IMR-90 (cell line): ENCODE data around the gene PRDM5. TPM values are rescaled to one million over a fixed set of nuclear protein-coding genes. Genes with fewer than 3 reads are reported as not detected.

ENCODE experiments used
- ATAC-seq: fragments of 200-7000 bp; cut with Tn5 transposase; 2 replicates; pipeline ENCODE4 v1.9.1; 2020; ENCODE audit warnings: low read depth, mild to moderate bottlenecking, moderate library complexity
- BruUV-seq: library from RNA; stranded (reverse); fragments of 400-500 nt; replicated peaks from 2 replicates; lab custom pipeline; 2021; lab: Mats Ljungman, UMichigan
- CTCF ChIA-PET: fragments of 300-600 bp; formaldehyde crosslinking; extraction: SDS; loops from one replicate; lab custom pipeline; 2021; ENCODE audit warnings: antibody characterized with exemption; lab: Yijun Ruan, JAX
- POLR2A ChIA-PET: fragments of 300-600 bp; sonication (Branson Sonifier 250); formaldehyde crosslinking; loops from one replicate; lab custom pipeline; 2022; ENCODE audit warnings: antibody characterized with exemption; ENCODE audit not compliant: unreplicated experiment; lab: Charles Lee
- DNase-seq: peaks from one replicate; pipeline ENCODE4 v3.0.0; 2013
- H2AFZ ChIP-seq: replicated peaks from 2 replicates; pipeline ENCODE3; 2013; ENCODE audit warnings: low read length, mild to moderate bottlenecking; ENCODE audit not compliant: poor library complexity
- H2AK5ac ChIP-seq: 2 replicates; pipeline ENCODE4 v1.6.1; 2013; ENCODE audit warnings: low read depth, low read length, inconsistent platforms
- H2AK9ac ChIP-seq: replicated peaks from 2 replicates; pipeline ENCODE3; 2013; ENCODE audit warnings: mild to moderate bottlenecking, low read depth, low read length, moderate library complexity; ENCODE audit not compliant: poor library complexity
- H2BK120ac ChIP-seq: 2 replicates; pipeline ENCODE4 v1.6.1; 2013; ENCODE audit warnings: low read depth, low read length, inconsistent platforms
- H2BK15ac ChIP-seq: 3 replicates; pipeline ENCODE4 v1.6.1; 2013; ENCODE audit warnings: low read depth, low read length, inconsistent platforms
- H2BK20ac ChIP-seq: 2 replicates; pipeline ENCODE4 v1.6.1; 2013; ENCODE audit warnings: low read depth, mild to moderate bottlenecking, inconsistent platforms, low read length, moderate library complexity
- H2BK5ac ChIP-seq: 2 replicates; pipeline ENCODE4 v1.6.1; 2013; ENCODE audit warnings: mild to moderate bottlenecking, low read depth, low read length, inconsistent platforms; ENCODE audit not compliant: poor library complexity, severe bottlenecking
- H3K14ac ChIP-seq: replicated peaks from 2 replicates; pipeline ENCODE4 v1.6.1; 2013; ENCODE audit warnings: low read depth, low read length, inconsistent platforms
- H3K18ac ChIP-seq: 2 replicates; pipeline ENCODE4 v1.6.1; 2013; ENCODE audit warnings: low read depth, low read length, control low read depth
- H3K23ac ChIP-seq: 2 replicates; pipeline ENCODE4 v1.6.1; 2013; ENCODE audit warnings: low read depth, low read length, inconsistent platforms
- H3K27ac ChIP-seq: 2 replicates; pipeline ENCODE4 v1.5.1; 2013; ENCODE audit warnings: mild to moderate bottlenecking, control low read depth, low read length; ENCODE audit not compliant: insufficient read depth
- H3K27me3 ChIP-seq: 2 replicates; pipeline ENCODE4 v1.6.1; 2013; ENCODE audit warnings: low read length; ENCODE audit not compliant: control insufficient read depth, insufficient read depth
- H3K36me3 ChIP-seq: 2 replicates; pipeline ENCODE4 v1.6.1; 2013; ENCODE audit warnings: low read length, mixed read lengths; ENCODE audit not compliant: control insufficient read depth, insufficient read depth
- H3K4ac ChIP-seq: 2 replicates; pipeline ENCODE4 v1.6.1; 2013; ENCODE audit warnings: low read depth, low read length, inconsistent platforms
- H3K4me1 ChIP-seq: 2 replicates; pipeline ENCODE4 v1.6.1; 2013; ENCODE audit warnings: low read length, mixed read lengths; ENCODE audit not compliant: control insufficient read depth, insufficient read depth
- H3K4me2 ChIP-seq: 2 replicates; pipeline ENCODE4 v1.6.1; 2013; ENCODE audit warnings: low read depth, mild to moderate bottlenecking, control low read depth, low read length, moderate library complexity
- H3K4me3 ChIP-seq: 2 replicates; pipeline ENCODE4 v1.5.1; 2013; ENCODE audit warnings: low read depth, mild to moderate bottlenecking, control low read depth, low read length, moderate library complexity; ENCODE audit not compliant: insufficient read depth
- H3K56ac ChIP-seq: 2 replicates; pipeline ENCODE4 v1.6.1; 2013; ENCODE audit warnings: low read length, inconsistent platforms; ENCODE audit not compliant: insufficient read depth; ENCODE audit errors: extremely low read depth
- H3K79me1 ChIP-seq, 2 experiments: 2 replicates each; pipeline ENCODE4 v1.6.1; 2013; ENCODE audit warnings: low read length in 2 of 2, inconsistent platforms in 1 of 2, low read depth in 1 of 2
- H3K9ac ChIP-seq: 2 replicates; pipeline ENCODE4 v1.6.1; 2013; ENCODE audit warnings: low read depth, low read length, control low read depth
- H3K9me1 ChIP-seq: 2 replicates; pipeline ENCODE4 v1.6.1; 2013; ENCODE audit warnings: low read length, inconsistent platforms; ENCODE audit not compliant: insufficient read depth
- H3K9me3 ChIP-seq: 2 replicates; pipeline ENCODE4 v1.6.1; 2013; ENCODE audit warnings: low read length; ENCODE audit not compliant: control insufficient read depth, insufficient read depth
- H4K20me1 ChIP-seq: 2 replicates; pipeline ENCODE4 v1.6.1; 2013; ENCODE audit warnings: low read length, inconsistent platforms; ENCODE audit not compliant: insufficient read depth
- H4K5ac ChIP-seq: 2 replicates; pipeline ENCODE4 v1.6.1; 2013; ENCODE audit warnings: mild to moderate bottlenecking, low read depth, low read length, control low read depth
- H4K8ac ChIP-seq, 2 experiments: 2 replicates each; pipeline ENCODE4 v1.6.1; 2013; ENCODE audit warnings: low read depth in 2 of 2, low read length in 2 of 2, control low read depth in 1 of 2, inconsistent platforms in 1 of 2
- H4K91ac ChIP-seq: 2 replicates; pipeline ENCODE4 v1.6.1; 2013; ENCODE audit warnings: low read depth, low read length, inconsistent platforms; ENCODE audit not compliant: insufficient read depth
- FOS ChIP-seq: fragments of 150-350 bp; IDR thresholded peaks from 2 replicates; pipeline ENCODE4 v1.6.1; 2016; ENCODE audit warnings: low read depth, low read length
- MAFK ChIP-seq: IDR thresholded peaks from 2 replicates; pipeline ENCODE4 v1.6.1; 2012; ENCODE audit warnings: low read depth, low read length, improper control_type of control experiment
- MAZ ChIP-seq: IDR thresholded peaks from 2 replicates; pipeline ENCODE4 v1.6.1; 2012; ENCODE audit warnings: low read depth, mild to moderate bottlenecking, low read length, improper control_type of control experiment, moderate library complexity, borderline replicate concordance
- MXI1 ChIP-seq: IDR thresholded peaks from 2 replicates; pipeline ENCODE4 v1.6.1; 2012; ENCODE audit warnings: low read depth, mild to moderate bottlenecking, low read length, moderate library complexity, borderline replicate concordance
- RAD21 ChIP-seq: IDR thresholded peaks from 2 replicates; pipeline ENCODE4 v1.6.1; 2012; ENCODE audit warnings: low read length, improper control_type of control experiment
- SMC3 ChIP-seq: fragments of 150-350 bp; IDR thresholded peaks from 2 replicates; pipeline ENCODE4 v1.6.1; 2016; ENCODE audit warnings: low read depth, mild to moderate bottlenecking, antibody characterized with exemption, low read length, moderate library complexity
- WGBS, 2 experiments: methylation state at CpG; one replicate each; pipeline versions ENCODE4 v1.1.5 to v1.1.7; 2013; ENCODE audit warnings: missing lambda C conversion rate in 2 of 2; ENCODE audit not compliant: insufficient read length in 1 of 2; ENCODE audit errors: extremely low coverage in 2 of 2; 5-methylcytosine and 5-hydroxymethylcytosine counted together
- dilution Hi-C: fragments of 300-500 bp; cut with HindIII; formaldehyde crosslinking; loops from one replicate; pipeline ENCODE4 v1.14.3; 2018; ENCODE audit warnings: low sequenced_read_pairs; ENCODE audit not compliant: unreplicated experiment
- in situ Hi-C: fragments of 300-500 bp; cut with MboI; formaldehyde crosslinking; loops from 3 replicates; pipeline ENCODE4 v1.14.3; 2019; ENCODE audit warnings: low sequenced_read_pairs, inconsistent platforms, mixed read lengths
- intact Hi-C: fragments of 100-400 bp; cut with micrococcal nuclease; formaldehyde crosslinking; loops from 2 replicates; pipeline ENCODE4 v1.10.0; 2022
- polyA plus RNA-seq, 3 experiments: library from polyadenylated mRNA; depleted of rRNA; stranded (reverse); fragments of >200 nt; gene quantifications; 2 replicates each; pipeline ENCODE4 v1.2.3, GENCODE V29; 2012; ENCODE audit warnings: low replicate concordance in 1 of 3
- total RNA-seq: library from RNA; depleted of rRNA; stranded (reverse); fragments of >200 nt; gene quantifications from 2 replicates; pipeline ENCODE4 v1.2.3, GENCODE V29; 2012
- TF ChIP-seq, protein P1 (sequence below): fragments of 150-350 bp; IDR thresholded peaks from 2 replicates; pipeline ENCODE4 v1.6.1; 2017; ENCODE audit warnings: mild to moderate bottlenecking, antibody characterized with exemption, low read length, low read depth
- TF ChIP-seq, protein P2 (sequence below): conservative IDR thresholded peaks from 2 replicates; pipeline ENCODE4 v1.5.1; 2012; ENCODE audit warnings: mild to moderate bottlenecking, low read depth, low read length, improper control_type of control experiment
- TF ChIP-seq, protein P3 (sequence below): fragments of 150-350 bp; IDR thresholded peaks from 2 replicates; pipeline ENCODE4 v1.6.1; 2016; ENCODE audit warnings: low read depth, mild to moderate bottlenecking, low read length, moderate library complexity, borderline replicate concordance

PRDM5 gene
- total and polyA plus RNA-seq, 2 of the 4 experiments (the other 2 are of a cell fraction), result 4.1 to 10.8 TPM

DNA sequence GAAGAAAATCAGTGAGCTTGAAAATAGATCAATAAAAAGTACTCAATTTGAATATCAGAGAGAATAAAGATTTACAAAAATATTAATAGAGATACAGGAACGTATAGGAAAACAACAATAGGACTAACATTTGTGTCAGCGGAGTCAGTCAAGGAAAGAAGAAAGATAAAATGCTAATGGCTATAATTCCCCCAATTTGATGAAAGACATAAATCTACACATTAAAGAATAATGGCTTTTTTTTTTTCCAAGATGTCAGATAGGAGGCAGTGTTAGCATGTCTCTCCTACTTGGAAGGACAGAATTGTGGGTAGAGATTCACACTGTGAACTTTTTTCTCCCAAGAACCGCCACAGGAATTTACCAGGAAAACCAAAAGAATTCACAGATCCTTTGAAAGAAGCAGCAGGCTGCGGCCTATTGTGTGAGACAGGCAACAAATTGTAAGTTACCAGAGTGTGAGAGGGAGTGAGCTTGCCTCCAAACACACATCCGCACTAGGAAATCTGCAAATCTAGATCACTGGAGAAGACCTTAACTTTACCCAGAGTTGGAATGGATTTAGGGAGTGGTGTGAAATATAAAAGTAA is 249.9 kb downstream of the PRDM5 start:
- H3K27ac ChIP-seq, result no peak overlapping the region
- dilution Hi-C loops (no loop called here), in situ Hi-C loops (no loop called here), intact Hi-C loops (no loop called here)
- H3K4ac ChIP-seq, result no peak overlapping the region
- TF ChIP-seq, protein P1, sequence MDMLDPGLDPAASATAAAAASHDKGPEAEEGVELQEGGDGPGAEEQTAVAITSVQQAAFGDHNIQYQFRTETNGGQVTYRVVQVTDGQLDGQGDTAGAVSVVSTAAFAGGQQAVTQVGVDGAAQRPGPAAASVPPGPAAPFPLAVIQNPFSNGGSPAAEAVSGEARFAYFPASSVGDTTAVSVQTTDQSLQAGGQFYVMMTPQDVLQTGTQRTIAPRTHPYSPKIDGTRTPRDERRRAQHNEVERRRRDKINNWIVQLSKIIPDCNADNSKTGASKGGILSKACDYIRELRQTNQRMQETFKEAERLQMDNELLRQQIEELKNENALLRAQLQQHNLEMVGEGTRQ, result no peak
- TF ChIP-seq, protein P2, sequence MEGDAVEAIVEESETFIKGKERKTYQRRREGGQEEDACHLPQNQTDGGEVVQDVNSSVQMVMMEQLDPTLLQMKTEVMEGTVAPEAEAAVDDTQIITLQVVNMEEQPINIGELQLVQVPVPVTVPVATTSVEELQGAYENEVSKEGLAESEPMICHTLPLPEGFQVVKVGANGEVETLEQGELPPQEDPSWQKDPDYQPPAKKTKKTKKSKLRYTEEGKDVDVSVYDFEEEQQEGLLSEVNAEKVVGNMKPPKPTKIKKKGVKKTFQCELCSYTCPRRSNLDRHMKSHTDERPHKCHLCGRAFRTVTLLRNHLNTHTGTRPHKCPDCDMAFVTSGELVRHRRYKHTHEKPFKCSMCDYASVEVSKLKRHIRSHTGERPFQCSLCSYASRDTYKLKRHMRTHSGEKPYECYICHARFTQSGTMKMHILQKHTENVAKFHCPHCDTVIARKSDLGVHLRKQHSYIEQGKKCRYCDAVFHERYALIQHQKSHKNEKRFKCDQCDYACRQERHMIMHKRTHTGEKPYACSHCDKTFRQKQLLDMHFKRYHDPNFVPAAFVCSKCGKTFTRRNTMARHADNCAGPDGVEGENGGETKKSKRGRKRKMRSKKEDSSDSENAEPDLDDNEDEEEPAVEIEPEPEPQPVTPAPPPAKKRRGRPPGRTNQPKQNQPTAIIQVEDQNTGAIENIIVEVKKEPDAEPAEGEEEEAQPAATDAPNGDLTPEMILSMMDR, result no peak
- TF ChIP-seq MAFK, result no peak
- TF ChIP-seq MXI1, result no peak
- TF ChIP-seq, protein P3, sequence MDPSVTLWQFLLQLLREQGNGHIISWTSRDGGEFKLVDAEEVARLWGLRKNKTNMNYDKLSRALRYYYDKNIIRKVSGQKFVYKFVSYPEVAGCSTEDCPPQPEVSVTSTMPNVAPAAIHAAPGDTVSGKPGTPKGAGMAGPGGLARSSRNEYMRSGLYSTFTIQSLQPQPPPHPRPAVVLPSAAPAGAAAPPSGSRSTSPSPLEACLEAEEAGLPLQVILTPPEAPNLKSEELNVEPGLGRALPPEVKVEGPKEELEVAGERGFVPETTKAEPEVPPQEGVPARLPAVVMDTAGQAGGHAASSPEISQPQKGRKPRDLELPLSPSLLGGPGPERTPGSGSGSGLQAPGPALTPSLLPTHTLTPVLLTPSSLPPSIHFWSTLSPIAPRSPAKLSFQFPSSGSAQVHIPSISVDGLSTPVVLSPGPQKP, result no peak
- no peak for TF ChIP-seq RAD21
- no peak for TF ChIP-seq SMC3
- no peak for TF ChIP-seq FOS
- TF ChIP-seq MAZ, result no peak
- H2BK20ac ChIP-seq, result no peak overlapping the region
- no peak overlapping the region for H3K18ac ChIP-seq
- H3K4me1 ChIP-seq, result no peaks in the 10 kb centered on the region
- H2AFZ ChIP-seq, result no peak overlapping the region
- no peaks in the 10 kb centered on the region for H3K79me1 ChIP-seq
- ATAC-seq (no peak), DNase-seq (no peak)
- no peak overlapping the region for H3K4me3 ChIP-seq
- ChIA-PET CTCF (interaction anchor here (0.6 kb wide), 2 partner anchors 10 to 404 kb away, joined by 3 read pairs; no protein-coding TSS in a partner anchor), POLR2A (no interaction called here)
- no peak overlapping the region for H2BK120ac ChIP-seq
- H4K8ac ChIP-seq, result no peak overlapping the region
- H3K9me1 ChIP-seq, result no peaks in the 10 kb centered on the region
- no peak overlapping the region for H2AK9ac ChIP-seq
- no CpG with 5 or more reads among the region's 5 CpGs for WGBS, 2 experiments
- BruUV-seq, result no TSS peak
- no peaks in the 10 kb centered on the region for H4K20me1 ChIP-seq
- H3K14ac ChIP-seq, result no peak overlapping the region
- no peak overlapping the region for H2BK5ac ChIP-seq
- no peak overlapping the region for H3K56ac ChIP-seq
- no peak overlapping the region for H4K91ac ChIP-seq
- H2AK5ac ChIP-seq, result no peak overlapping the region
- H3K27me3 ChIP-seq, result no peaks in the 10 kb centered on the region
- no peak overlapping the region for H3K23ac ChIP-seq
- H2BK15ac ChIP-seq, result no peak overlapping the region
- no peaks in the 10 kb centered on the region for H3K9me3 ChIP-seq
- H3K9ac ChIP-seq, result no peak overlapping the region
- no peak overlapping the region for H3K4me2 ChIP-seq
- H3K36me3 ChIP-seq, result no peaks in the 10 kb centered on the region
- no peak overlapping the region for H4K5ac ChIP-seq
